Type B pancreatic cell (in vitro differentiated cells): Measurements from ENCODE around the gene AIRE. TPM values are rescaled to one million over a fixed set of nuclear protein-coding genes. Genes with fewer than 3 reads are reported as not detected.
A peak's percentile ranks its signal among the peaks of the same experiment; 100 is the strongest.

Experiments
- DNase-seq: peaks from one replicate; pipeline ENCODE4 v3.0.0; 2021; ENCODE audit warnings: mixed read lengths; ENCODE audit not compliant: unreplicated experiment; ENCODE audit errors: extremely low spot score
- H3K27ac Mint-ChIP-seq: 2 replicates; pipeline ENCODE4 v1.8.0; 2021; ENCODE audit warnings: mild to moderate bottlenecking, mixed read lengths
- H3K27me3 Mint-ChIP-seq: 2 replicates; pipeline ENCODE4 v1.8.0; 2021; ENCODE audit warnings: mixed read lengths
- H3K36me3 Mint-ChIP-seq: 2 replicates; pipeline ENCODE4 v1.8.0; 2021; ENCODE audit warnings: mixed read lengths
- H3K4me1 Mint-ChIP-seq: one replicate; pipeline ENCODE4 v1.8.0; 2021; ENCODE audit warnings: mixed read lengths; ENCODE audit not compliant: unreplicated experiment
- H3K4me3 Mint-ChIP-seq: 2 replicates; pipeline ENCODE4 v1.8.0; 2021; ENCODE audit warnings: mild to moderate bottlenecking, mixed read lengths
- H3K9me3 Mint-ChIP-seq: 2 replicates; pipeline ENCODE4 v1.8.0; 2021; ENCODE audit warnings: mixed read lengths
- total RNA-seq: library from RNA; stranded (reverse); gene quantifications from 2 replicates; pipeline ENCODE4 v1.2.1, GENCODE V29; 2021; ENCODE audit warnings: low replicate concordance
- TF ChIP-seq, protein P1 (sequence below): fragments of 200-600 bp; sonication (generic); conservative IDR thresholded peaks from 2 replicates; pipeline ENCODE4 v1.5.0; 2021; ENCODE audit warnings: antibody characterized with exemption, mild to moderate bottlenecking

The AIRE gene
- total RNA-seq, 1 donor from 2014 or later, result not detected

- Mint-ChIP-seq H3K27me3 (no peaks in the 10 kb centered on the region), H3K27ac (no peak overlapping the region), H3K36me3 (no peaks in the 10 kb centered on the region), H3K9me3 (no peaks in the 10 kb centered on the region), H3K4me3 (no peak overlapping the region), H3K4me1 (peaks cover 6% of the 10 kb centered on the region)
- TF ChIP-seq, protein P1, sequence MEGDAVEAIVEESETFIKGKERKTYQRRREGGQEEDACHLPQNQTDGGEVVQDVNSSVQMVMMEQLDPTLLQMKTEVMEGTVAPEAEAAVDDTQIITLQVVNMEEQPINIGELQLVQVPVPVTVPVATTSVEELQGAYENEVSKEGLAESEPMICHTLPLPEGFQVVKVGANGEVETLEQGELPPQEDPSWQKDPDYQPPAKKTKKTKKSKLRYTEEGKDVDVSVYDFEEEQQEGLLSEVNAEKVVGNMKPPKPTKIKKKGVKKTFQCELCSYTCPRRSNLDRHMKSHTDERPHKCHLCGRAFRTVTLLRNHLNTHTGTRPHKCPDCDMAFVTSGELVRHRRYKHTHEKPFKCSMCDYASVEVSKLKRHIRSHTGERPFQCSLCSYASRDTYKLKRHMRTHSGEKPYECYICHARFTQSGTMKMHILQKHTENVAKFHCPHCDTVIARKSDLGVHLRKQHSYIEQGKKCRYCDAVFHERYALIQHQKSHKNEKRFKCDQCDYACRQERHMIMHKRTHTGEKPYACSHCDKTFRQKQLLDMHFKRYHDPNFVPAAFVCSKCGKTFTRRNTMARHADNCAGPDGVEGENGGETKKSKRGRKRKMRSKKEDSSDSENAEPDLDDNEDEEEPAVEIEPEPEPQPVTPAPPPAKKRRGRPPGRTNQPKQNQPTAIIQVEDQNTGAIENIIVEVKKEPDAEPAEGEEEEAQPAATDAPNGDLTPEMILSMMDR, result no peak
- no peak for DNase-seq
Observed at GRCh38 chr21:44344541-44345183, 59.0 kb downstream of the AIRE start.

- no peak overlapping the region for H3K27ac Mint-ChIP-seq
- H3K9me3 Mint-ChIP-seq, result no peaks in the 10 kb centered on the region
- H3K4me1 Mint-ChIP-seq, result peaks cover 3% of the 10 kb centered on the region
- no peaks in the 10 kb centered on the region for H3K36me3 Mint-ChIP-seq
- no peak for DNase-seq
- TF ChIP-seq, protein P1, result no peak
- H3K27me3 Mint-ChIP-seq, result no peaks in the 10 kb centered on the region
- H3K4me3 Mint-ChIP-seq, result no peak overlapping the region
Observed at GRCh38 chr21:44345495-44345894, 59.8 kb downstream of the AIRE start.

DNA sequence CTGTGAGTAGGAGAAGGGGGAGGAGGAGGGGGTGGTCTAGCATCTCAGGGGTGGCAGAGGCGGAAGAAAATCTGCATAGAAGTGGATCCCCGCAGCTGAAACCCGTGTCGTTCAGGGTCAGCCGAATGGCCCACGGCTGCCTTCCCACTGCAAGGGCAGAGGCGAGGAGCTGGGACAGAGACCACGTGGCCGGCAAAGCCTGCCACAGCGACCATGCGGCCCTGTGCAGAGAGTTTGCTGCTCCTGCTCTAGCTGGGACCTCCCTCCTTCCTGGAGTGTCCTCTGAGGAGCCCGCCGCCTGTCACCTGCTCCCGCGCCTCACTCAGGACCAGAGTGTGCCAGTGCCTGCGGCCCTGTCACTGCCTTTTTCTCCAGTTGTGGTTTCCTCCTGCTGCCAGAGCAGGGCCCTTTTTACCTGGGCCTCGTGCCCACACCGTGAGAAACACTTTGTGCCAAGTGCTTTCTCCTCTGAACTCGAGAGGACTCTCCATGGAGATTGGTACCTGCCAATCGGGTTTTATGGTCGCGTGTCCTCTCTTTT lies 62.3 kb downstream of the AIRE start:
- Mint-ChIP-seq H3K4me3 (no peak overlapping the region), H3K9me3 (no peaks in the 10 kb centered on the region), H3K27ac (no peak overlapping the region), H3K4me1 (no peaks in the 10 kb centered on the region), H3K27me3 (no peaks in the 10 kb centered on the region), H3K36me3 (no peaks in the 10 kb centered on the region)
- DNase-seq, result peak; percentile 66
- TF ChIP-seq, protein P1, result no peak

Other genes with a start within 250 kb of the AIRE start
- 5.1 and 5.8 TPM in 2 replicates for gene PWP2, start 178.5 kb upstream of the AIRE start, total RNA-seq
- 6.9 and 13.4 TPM in 2 replicates for gene GATD3, start 152.2 kb upstream of the AIRE start, total RNA-seq
- 5.4 and 13.8 TPM in 2 replicates for gene ICOSLG, start 44.9 kb upstream of the AIRE start, total RNA-seq
- gene DNMT3L, start 24.0 kb upstream of the AIRE start, total RNA-seq, result 0.81 TPM in 1 of 2 replicates, not detected in the other
- gene PFKL, start 14.2 kb downstream of the AIRE start, total RNA-seq, result 135 and 178 TPM in 2 replicates
- gene CFAP410, start 53.5 kb downstream of the AIRE start, total RNA-seq, result 15.1 and 23.1 TPM in 2 replicates
- gene TRPM2, start 67.7 kb downstream of the AIRE start, total RNA-seq, result 0.05 and 0.07 TPM in 2 replicates
- 6.4 and 8.7 TPM in 2 replicates for gene LRRC3, start 169.6 kb downstream of the AIRE start, total RNA-seq